GM18909 (cell line): ENCODE results near the gene DTD1.

Experiments used
- ATAC-seq: cut with Tn5 transposase; IDR thresholded peaks from one replicate; pipeline ENCODE4 v1.9.1; 2021; ENCODE audit warnings: mild to moderate bottlenecking; ENCODE audit not compliant: unreplicated experiment, poor library complexity

DTD1 gene

GRCh38 chr20:18587665-18588573, at the start of gene DTD1:
DTD1 (plus strand) TSS chr20:18588054; CDS start chr20:18588073, 19 bp downstream.
- ATAC-seq = peak; percentile 90

- ATAC-seq = no peak
These were observed 46.1 kb upstream of the DTD1 start for GRCh38 chr20:18541741-18542140.

- no peak for ATAC-seq
These were observed 44.6 kb upstream of the DTD1 start for GRCh38 chr20:18543216-18543615.

GRCh38 chr20:18543932-18544331, 43.9 kb upstream of the DTD1 start:
- no peak for ATAC-seq

GRCh38 chr20:18545566-18545965, 42.3 kb upstream of the DTD1 start:
- ATAC-seq = no peak

- no peak for ATAC-seq
These were observed 39.4 kb upstream of the DTD1 start for GRCh38 chr20:18548465-18548864.

- ATAC-seq = no peak
These were observed 34.1 kb upstream of the DTD1 start for GRCh38 chr20:18553746-18554145.

GRCh38 chr20:18566892-18567738, 20.7 kb upstream of the DTD1 start, which contains the start of gene SMIM26:
SMIM26 (plus strand) TSS chr20:18567432; CDS start chr20:18567479, 47 bp downstream.
- ATAC-seq = peak; percentile 99

- peak; percentile 17 for ATAC-seq
These were observed 20.1 kb upstream of the DTD1 start for GRCh38 chr20:18567739-18568091.

- ATAC-seq = no peak
These were observed 16.8 kb upstream of the DTD1 start for GRCh38 chr20:18571009-18571408.

GRCh38 chr20:18571578-18571977, 16.3 kb upstream of the DTD1 start:
- ATAC-seq = no peak

- ATAC-seq = no peak
These were observed 9.9 kb upstream of the DTD1 start for GRCh38 chr20:18577942-18578341.

- ATAC-seq = no peak
These were observed 9.3 kb upstream of the DTD1 start for GRCh38 chr20:18578581-18578980.

- no peak for ATAC-seq
These were observed 7.8 kb upstream of the DTD1 start for GRCh38 chr20:18580012-18580411.

- ATAC-seq = no peak
These were observed 2.7 kb upstream of the DTD1 start for GRCh38 chr20:18585134-18585533.

GRCh38 chr20:18588574-18588933, 700 bp downstream of the DTD1 start:
- no peak for ATAC-seq

GRCh38 chr20:18589941-18590674, 2.3 kb downstream of the DTD1 start:
- ATAC-seq = no peak

- no peak for ATAC-seq
These were observed 8.4 kb downstream of the DTD1 start for GRCh38 chr20:18596270-18596669.

- no peak for ATAC-seq
These were observed 21.9 kb downstream of the DTD1 start for GRCh38 chr20:18609741-18610140.

GRCh38 chr20:18611492-18611891, 23.6 kb downstream of the DTD1 start:
- no peak for ATAC-seq

- ATAC-seq = no peak
These were observed 25.7 kb downstream of the DTD1 start for GRCh38 chr20:18613553-18613952.
